ENCODE data around the gene GIMAP6.

GRCh38 chr7:150613880-150614279, 18.3 kb downstream of the GIMAP6 start:
- TF ChIP-seq ZFP3 (CRISPR knock-in tag; IDR thresholded peaks at IDR 0.05) = no peak
- TF ChIP-seq GLIS3 (CRISPR knock-in tag; IDR thresholded peaks at IDR 0.05) = no peak
- no peak for TF ChIP-seq CSRNP3 (CRISPR knock-in tag; IDR thresholded peaks at IDR 0.05)
- no peak for TF ChIP-seq PPARA (CRISPR knock-in tag; IDR thresholded peaks at IDR 0.05; ENCODE audit: borderline replicate concordance)
- TF ChIP-seq TSHZ2 (CRISPR knock-in tag; IDR thresholded peaks at IDR 0.05) = no peak
